ENCODE measurements around the gene LAX1.
"Not testable (repeated sequence)": the region's sequence is repeated elsewhere in the genome, so short reads cannot be mapped to it uniquely, and the experiment has no call there.

The LAX1 gene

GRCh38 chr1:203765029-203765837 lies at the start of gene LAX1:
Gene LAX1, plus strand, starts transcription at chr1:203765183. Its CDS starts 383 bp downstream, at chr1:203765566.
- no peak for FAIRE-seq
- DNase-seq (ENCODE audit: low spot score), result no peak

GRCh38 chr1:203717120-203717519 lies 47.9 kb upstream of the LAX1 start:
- no peak for FAIRE-seq
- no peak for DNase-seq (ENCODE audit: low spot score)

GRCh38 chr1:203720242-203720641 lies 44.7 kb upstream of the LAX1 start:
- DNase-seq (ENCODE audit: low spot score) (no peak), FAIRE-seq (no peak)

GRCh38 chr1:203722909-203723308 lies 42.1 kb upstream of the LAX1 start:
- no peak for DNase-seq (ENCODE audit: low spot score)

GRCh38 chr1:203726417-203726867 lies 38.5 kb upstream of the LAX1 start:
- FAIRE-seq (no peak), DNase-seq (ENCODE audit: low spot score) (no peak)

More at GRCh38 chr1:203722909-203723308, 42.1 kb upstream of the LAX1 start:
- no peak for FAIRE-seq

- no peak for DNase-seq (ENCODE audit: low spot score)
- FAIRE-seq, result no peak
Observed at GRCh38 chr1:203733009-203733863, 31.7 kb upstream of the LAX1 start.

- DNase-seq (ENCODE audit: low spot score), result no peak
- no peak for FAIRE-seq
Observed at GRCh38 chr1:203742436-203742835, 22.5 kb upstream of the LAX1 start.

- no peak for DNase-seq (ENCODE audit: low spot score)
- FAIRE-seq, result no peak
Observed at GRCh38 chr1:203743091-203743571, 21.9 kb upstream of the LAX1 start.

GRCh38 chr1:203744075-203744972 lies 20.7 kb upstream of the LAX1 start:
- no peak for FAIRE-seq
- DNase-seq (ENCODE audit: low spot score), result no peak

- no peak for DNase-seq (ENCODE audit: low spot score)
- FAIRE-seq, result no peak
Observed at GRCh38 chr1:203746281-203746680, 18.7 kb upstream of the LAX1 start.

- FAIRE-seq (no peak), DNase-seq (ENCODE audit: low spot score) (no peak)
Observed at GRCh38 chr1:203751051-203751450, 13.9 kb upstream of the LAX1 start.

GRCh38 chr1:203751618-203752361 lies 13.2 kb upstream of the LAX1 start:
- FAIRE-seq; DNase-seq (ENCODE audit: low spot score): not testable (repeated sequence)

- no peak for FAIRE-seq
Observed at GRCh38 chr1:203754455-203754864, 10.5 kb upstream of the LAX1 start.

GRCh38 chr1:203756036-203756435 lies 8.9 kb upstream of the LAX1 start:
- FAIRE-seq (no peak), DNase-seq (ENCODE audit: low spot score) (no peak)

More at GRCh38 chr1:203754455-203754864, 10.5 kb upstream of the LAX1 start:
- DNase-seq (ENCODE audit: low spot score), result no peak

- not testable (repeated sequence) for DNase-seq (ENCODE audit: low spot score); FAIRE-seq
Observed at GRCh38 chr1:203758749-203759148, 6.2 kb upstream of the LAX1 start.

- FAIRE-seq, result no peak
- DNase-seq (ENCODE audit: low spot score), result no peak
Observed at GRCh38 chr1:203760506-203760905, 4.5 kb upstream of the LAX1 start.

GRCh38 chr1:203761958-203762357 lies 3.0 kb upstream of the LAX1 start:
- FAIRE-seq; DNase-seq (ENCODE audit: low spot score): not testable (repeated sequence)

- DNase-seq (ENCODE audit: low spot score) (no peak), FAIRE-seq (no peak)
Observed at GRCh38 chr1:203763505-203763904, 1.5 kb upstream of the LAX1 start.

GRCh38 chr1:203764105-203765028 lies 616 bp upstream of the LAX1 start:
- FAIRE-seq (no peak), DNase-seq (ENCODE audit: low spot score) (no peak)

All from RCC 7860 (cell line).